DOHH2 (cell line): Measurements from ENCODE around the gene LYRM4.

ENCODE experiments used
- CTCF ChIP-seq: fragments of 200-600 bp; sonication (generic); IDR thresholded peaks from one replicate; pipeline ENCODE4 v1.5.1; 2014; ENCODE audit warnings: antibody characterized with exemption, mild to moderate bottlenecking, low read depth, low read length; ENCODE audit not compliant: poor library complexity, severe bottlenecking
- EZH2phosphoT487 ChIP-seq: fragments of 200-600 bp; sonication (generic); IDR thresholded peaks from 2 replicates; pipeline ENCODE4 v1.6.1; 2017; ENCODE audit warnings: borderline replicate concordance, mild to moderate bottlenecking, antibody characterized with exemption, low read length, moderate library complexity, mixed read lengths

- no peak for TF ChIP-seq CTCF
- no peak for TF ChIP-seq EZH2phosphoT487
Measured at GRCh38 chr6:5073992-5074391, 186.8 kb downstream of the LYRM4 start.
